Natural killer cell (primary cell): ENCODE results near the gene NEDD4L. TPM values are rescaled to one million over a fixed set of nuclear protein-coding genes. Genes with fewer than 3 reads are reported as not detected.

ENCODE experiments used
- ATAC-seq, 3 donors: fragments of 150-1000 bp in 2 of 3; fragments of 200-7000 bp in 1 of 3; cut with Tn5 transposase; 1 replicate in 1 of 3; 2 replicates in 2 of 3; pipeline ENCODE4 v1.10.0; 2021; ENCODE audit warnings: mild to moderate bottlenecking in 2 of 3, moderate library complexity in 2 of 3
- DNase-seq, 2 donors: peaks; one replicate each; pipeline versions ENCODE4 v3.0.0 to v3.0.0-alpha.2; 2013 to 2021; ENCODE audit warnings: mixed read lengths in 1 of 2
- H3K27ac ChIP-seq: one replicate; pipeline ENCODE4 v1.5.1; 2013; ENCODE audit warnings: mild to moderate bottlenecking, low read length
- H3K27me3 ChIP-seq: one replicate; pipeline ENCODE4 v1.6.1; 2013; ENCODE audit warnings: low read length; ENCODE audit not compliant: control insufficient read depth, insufficient read depth
- H3K36me3 ChIP-seq: one replicate; pipeline ENCODE4 v1.6.1; 2013; ENCODE audit warnings: low read length; ENCODE audit not compliant: control insufficient read depth, insufficient read depth
- H3K4me1 ChIP-seq: one replicate; pipeline ENCODE4 v1.6.1; 2013; ENCODE audit warnings: low read length; ENCODE audit not compliant: control insufficient read depth, insufficient read depth
- H3K4me3 ChIP-seq: one replicate; pipeline ENCODE4 v1.5.1; 2013; ENCODE audit warnings: low read length
- H3K9me3 ChIP-seq: one replicate; pipeline ENCODE4 v1.6.1; 2013; ENCODE audit warnings: low read length; ENCODE audit not compliant: control insufficient read depth, insufficient read depth
- H3K27ac Mint-ChIP-seq, 2 donors: one replicate each; pipeline ENCODE4 v1.8.0; 2022; ENCODE audit warnings: mild to moderate bottlenecking in 2 of 2, mixed read lengths in 2 of 2, moderate library complexity in 1 of 2
- H3K27me3 Mint-ChIP-seq, 2 donors: one replicate each; pipeline ENCODE4 v1.8.0; 2022; ENCODE audit warnings: low read depth in 2 of 2, mixed read lengths in 2 of 2
- H3K36me3 Mint-ChIP-seq: one replicate; pipeline ENCODE4 v1.8.0; 2022; ENCODE audit warnings: mixed read lengths
- H3K4me1 Mint-ChIP-seq, 2 donors: one replicate each; pipeline ENCODE4 v1.8.0; 2022; ENCODE audit warnings: mixed read lengths in 2 of 2
- H3K4me3 Mint-ChIP-seq: one replicate; pipeline ENCODE4 v1.8.0; 2022; ENCODE audit warnings: mild to moderate bottlenecking, moderate library complexity, mixed read lengths
- H3K9me3 Mint-ChIP-seq, 2 donors: one replicate each; pipeline ENCODE4 v1.8.0; 2022; ENCODE audit warnings: mixed read lengths in 2 of 2
- WGBS: methylation state at CpG from one replicate; pipeline ENCODE4 v1.1.7; 2013; ENCODE audit warnings: missing lambda C conversion rate; ENCODE audit not compliant: insufficient coverage; 5-methylcytosine and 5-hydroxymethylcytosine counted together
- intact Hi-C: fragments of 100-400 bp; cut with micrococcal nuclease; formaldehyde crosslinking; loops from one replicate; pipeline ENCODE4 v1.14.2; 2022
- total RNA-seq, 4 donors: library from RNA; stranded (reverse); fragments of 120-200 nt in 1 of 4; gene quantifications; one replicate each; pipeline versions ENCODE4 v1.2.3 to v1.2.4, GENCODE V29; 2013 to 2022
- TF ChIP-seq, protein P1 (sequence below): fragments of 200-600 bp; IDR thresholded peaks from one replicate; pipeline ENCODE4 v1.8.0; 2022; ENCODE audit warnings: antibody characterized with exemption

Gene NEDD4L
- total RNA-seq, 3 donors from 2014 or later (not counting 1 experiment from before 2014, with no cell fraction given), result 3.4 to 15.3 (median 14.3) TPM

GRCh38 chr18:58370612-58371011 lies 326.6 kb downstream of the NEDD4L start:
- Mint-ChIP-seq H3K4me1 (peaks cover 4 to 10% of the 10 kb centered on the region in 2 donors), H3K27ac (no peak overlapping the region), H3K27me3 (no peaks in the 10 kb centered on the region), H3K36me3 (no peaks in the 10 kb centered on the region), H3K4me3 (no peak overlapping the region), H3K9me3 (no peaks in the 10 kb centered on the region)
- H3K9me3 ChIP-seq, result no peaks in the 10 kb centered on the region
- no peaks in the 10 kb centered on the region for H3K36me3 ChIP-seq
- ATAC-seq, result no peak
- no peak overlapping the region for H3K27ac ChIP-seq
- TF ChIP-seq, protein P1, sequence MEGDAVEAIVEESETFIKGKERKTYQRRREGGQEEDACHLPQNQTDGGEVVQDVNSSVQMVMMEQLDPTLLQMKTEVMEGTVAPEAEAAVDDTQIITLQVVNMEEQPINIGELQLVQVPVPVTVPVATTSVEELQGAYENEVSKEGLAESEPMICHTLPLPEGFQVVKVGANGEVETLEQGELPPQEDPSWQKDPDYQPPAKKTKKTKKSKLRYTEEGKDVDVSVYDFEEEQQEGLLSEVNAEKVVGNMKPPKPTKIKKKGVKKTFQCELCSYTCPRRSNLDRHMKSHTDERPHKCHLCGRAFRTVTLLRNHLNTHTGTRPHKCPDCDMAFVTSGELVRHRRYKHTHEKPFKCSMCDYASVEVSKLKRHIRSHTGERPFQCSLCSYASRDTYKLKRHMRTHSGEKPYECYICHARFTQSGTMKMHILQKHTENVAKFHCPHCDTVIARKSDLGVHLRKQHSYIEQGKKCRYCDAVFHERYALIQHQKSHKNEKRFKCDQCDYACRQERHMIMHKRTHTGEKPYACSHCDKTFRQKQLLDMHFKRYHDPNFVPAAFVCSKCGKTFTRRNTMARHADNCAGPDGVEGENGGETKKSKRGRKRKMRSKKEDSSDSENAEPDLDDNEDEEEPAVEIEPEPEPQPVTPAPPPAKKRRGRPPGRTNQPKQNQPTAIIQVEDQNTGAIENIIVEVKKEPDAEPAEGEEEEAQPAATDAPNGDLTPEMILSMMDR, result no peak
- intact Hi-C loops, result no loop called here
- no peaks in the 10 kb centered on the region for H3K4me1 ChIP-seq
- H3K27me3 ChIP-seq, result no peaks in the 10 kb centered on the region
- no peak for DNase-seq
- no peak overlapping the region for H3K4me3 ChIP-seq
- WGBS, result 92% methylated on average over 5 of the region's 5 CpGs

DNA sequence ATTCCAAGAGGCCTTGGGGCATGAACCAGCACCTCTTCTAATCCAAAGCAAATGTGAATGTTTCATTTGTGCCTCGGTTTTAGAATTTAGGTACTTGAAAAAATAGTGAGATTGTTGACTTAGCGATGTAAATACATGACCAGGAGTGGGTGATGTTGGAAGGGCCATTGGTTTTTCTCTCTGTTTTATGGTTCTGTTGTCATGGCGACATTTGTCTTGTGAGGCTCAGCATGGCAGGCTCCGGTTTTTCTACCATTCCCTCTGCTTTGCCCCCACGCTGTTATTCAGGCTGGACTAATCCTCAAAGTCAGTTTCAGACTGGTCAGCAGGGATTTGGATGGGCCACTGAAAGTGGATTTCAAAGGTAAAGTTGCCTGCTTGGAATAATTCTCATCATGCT lies 329.5 kb downstream of the NEDD4L start:
- Mint-ChIP-seq H3K27me3 (no peaks in the 10 kb centered on the region), H3K9me3 (no peaks in the 10 kb centered on the region), H3K4me3 (no peak overlapping the region), H3K27ac (no peak overlapping the region), H3K36me3 (no peaks in the 10 kb centered on the region), H3K4me1 (no peaks in the 10 kb centered on the region)
- TF ChIP-seq, protein P1, result no peak
- H3K27me3 ChIP-seq, result no peaks in the 10 kb centered on the region
- no peak for DNase-seq
- 94% methylated on average over 5 of the region's 5 CpGs for WGBS
- intact Hi-C loops, result no loop called here
- H3K4me3 ChIP-seq, result no peak overlapping the region
- H3K36me3 ChIP-seq, result no peaks in the 10 kb centered on the region
- ATAC-seq, result no peak
- H3K9me3 ChIP-seq, result no peaks in the 10 kb centered on the region
- no peak overlapping the region for H3K27ac ChIP-seq
- H3K4me1 ChIP-seq, result no peaks in the 10 kb centered on the region

GRCh38 chr18:58375051-58375450 lies 331.0 kb downstream of the NEDD4L start:
- Histone ChIP-seq H3K4me3 (no peak overlapping the region), H3K4me1 (no peaks in the 10 kb centered on the region), H3K27ac (no peak overlapping the region), H3K9me3 (no peaks in the 10 kb centered on the region), H3K27me3 (no peaks in the 10 kb centered on the region), H3K36me3 (no peaks in the 10 kb centered on the region)
- H3K27ac Mint-ChIP-seq, result no peak overlapping the region
- intact Hi-C loops, result no loop called here
- no peaks in the 10 kb centered on the region for H3K4me1 Mint-ChIP-seq
- no peak for DNase-seq
- H3K27me3 Mint-ChIP-seq, result no peaks in the 10 kb centered on the region
- H3K9me3 Mint-ChIP-seq, result no peaks in the 10 kb centered on the region
- WGBS, result 91% methylated on average over 8 of the region's 8 CpGs
- TF ChIP-seq, protein P1, result no peak
- ATAC-seq, result no peak
- no peaks in the 10 kb centered on the region for H3K36me3 Mint-ChIP-seq
- no peak overlapping the region for H3K4me3 Mint-ChIP-seq
